Keratinocyte (primary cell): ENCODE data around the gene RMND5A.

ENCODE experiments used
- CTCF ChIP-seq, 3 experiments: IDR thresholded peaks in 1 of 3; conservative IDR thresholded peaks in 1 of 3; optimal IDR thresholded peaks in 1 of 3; 2 replicates in 2 of 3; 3 replicates in 1 of 3; pipeline versions ENCODE3 to v1.5.1; 2011; ENCODE audit warnings: low read length in 3 of 3, mild to moderate bottlenecking in 3 of 3, moderate library complexity in 2 of 3, control low read depth in 1 of 3, inconsistent platforms in 1 of 3; ENCODE audit not compliant: insufficient read depth in 2 of 3; ENCODE audit errors: extremely low read depth in 1 of 3
- EZH2 ChIP-seq: IDR thresholded peaks from one replicate; pipeline ENCODE4 v1.6.1; 2012; ENCODE audit warnings: inconsistent platforms, mild to moderate bottlenecking, low read length, moderate library complexity

- no peak for TF ChIP-seq EZH2
- TF ChIP-seq CTCF (optimal IDR thresholded peaks at IDR 0.05 in 1 of 3, IDR thresholded peaks at IDR 0.05 in 1 of 3, conservative IDR thresholded peaks at IDR 0.05 in 1 of 3; ENCODE audit: extremely low read depth in 1 of 3, insufficient read depth in 2 of 3, low read length in 3 of 3): no peak
Observed at GRCh38 chr2:86818957-86819356, 98.9 kb downstream of the RMND5A start.
